GM19438 (cell line): ENCODE measurements around the gene TNS2.
"Not testable (repeated sequence)": the region's sequence is repeated elsewhere in the genome, so short reads cannot be mapped to it uniquely, and the experiment has no call there.

Experiments
- ATAC-seq: cut with Tn5 transposase; IDR thresholded peaks from one replicate; pipeline ENCODE4 v1.9.1; 2021; ENCODE audit warnings: low read depth; ENCODE audit not compliant: unreplicated experiment

TNS2 gene

GRCh38 chr12:53049571-53050318, at the start of gene TNS2:
Gene TNS2, plus strand, starts transcription at chr12:53050065. Its CDS starts 121 bp downstream, at chr12:53050186.
- ATAC-seq: no peak

DNA sequence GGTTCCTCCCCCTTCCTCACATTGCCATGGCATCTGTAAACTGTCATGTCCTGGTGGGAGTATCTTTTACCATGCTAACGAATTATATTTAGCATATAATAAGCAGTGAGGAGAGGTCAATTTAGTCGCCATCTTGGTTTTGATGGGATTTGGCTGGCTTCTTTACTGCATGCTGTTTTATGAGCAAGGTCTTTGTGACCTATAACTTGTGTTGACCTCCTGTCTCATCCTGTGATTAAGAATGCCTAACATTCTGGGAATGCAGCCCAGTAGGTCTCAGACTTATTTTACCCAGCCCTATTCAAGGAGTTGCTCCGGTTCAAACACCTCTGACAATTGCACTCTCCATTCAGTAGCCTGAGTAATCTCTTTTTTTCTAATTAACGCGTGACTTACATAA, 45.7 kb upstream of the TNS2 start:
- no peak for ATAC-seq

- ATAC-seq: no peak
Observed at GRCh38 chr12:53004582-53004981, 45.3 kb upstream of the TNS2 start.

DNA sequence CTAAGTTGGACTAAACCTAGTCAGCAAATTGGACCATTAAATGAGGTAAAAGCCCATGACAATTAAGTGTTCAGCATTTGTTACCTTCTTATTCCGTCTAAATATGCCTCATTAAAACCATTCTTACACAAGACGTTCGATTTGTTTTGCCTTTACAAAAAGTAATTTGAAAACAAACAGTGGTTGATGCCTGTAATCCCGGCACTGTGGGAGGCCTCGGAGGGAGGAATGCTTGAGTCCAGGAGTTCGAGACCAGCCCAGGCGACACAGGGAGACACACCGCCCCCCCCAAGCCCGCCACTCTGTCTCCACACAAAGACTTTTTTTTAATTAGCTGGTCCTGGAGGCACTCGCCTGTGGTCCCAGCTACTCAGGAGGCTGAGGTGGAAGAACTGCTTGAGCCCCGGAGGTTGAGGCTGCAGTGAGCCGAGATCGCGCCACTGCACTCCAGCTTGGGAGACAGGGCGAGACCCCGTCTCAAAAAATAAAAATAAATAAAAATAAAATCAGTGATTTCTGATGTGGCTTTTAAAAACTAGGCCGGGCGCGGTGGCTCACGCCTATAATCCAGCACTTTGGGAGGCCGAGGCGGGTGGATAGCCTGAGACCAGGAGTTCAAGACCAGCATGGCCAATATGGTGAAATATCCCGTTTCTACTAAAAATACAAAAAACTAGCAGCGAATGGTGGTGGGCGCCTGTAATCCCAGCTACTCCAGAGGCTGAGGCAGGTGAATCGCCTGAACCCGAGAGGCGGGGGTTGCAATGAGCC, 44.5 kb upstream of the TNS2 start:
- peak; percentile 4 for ATAC-seq

DNA sequence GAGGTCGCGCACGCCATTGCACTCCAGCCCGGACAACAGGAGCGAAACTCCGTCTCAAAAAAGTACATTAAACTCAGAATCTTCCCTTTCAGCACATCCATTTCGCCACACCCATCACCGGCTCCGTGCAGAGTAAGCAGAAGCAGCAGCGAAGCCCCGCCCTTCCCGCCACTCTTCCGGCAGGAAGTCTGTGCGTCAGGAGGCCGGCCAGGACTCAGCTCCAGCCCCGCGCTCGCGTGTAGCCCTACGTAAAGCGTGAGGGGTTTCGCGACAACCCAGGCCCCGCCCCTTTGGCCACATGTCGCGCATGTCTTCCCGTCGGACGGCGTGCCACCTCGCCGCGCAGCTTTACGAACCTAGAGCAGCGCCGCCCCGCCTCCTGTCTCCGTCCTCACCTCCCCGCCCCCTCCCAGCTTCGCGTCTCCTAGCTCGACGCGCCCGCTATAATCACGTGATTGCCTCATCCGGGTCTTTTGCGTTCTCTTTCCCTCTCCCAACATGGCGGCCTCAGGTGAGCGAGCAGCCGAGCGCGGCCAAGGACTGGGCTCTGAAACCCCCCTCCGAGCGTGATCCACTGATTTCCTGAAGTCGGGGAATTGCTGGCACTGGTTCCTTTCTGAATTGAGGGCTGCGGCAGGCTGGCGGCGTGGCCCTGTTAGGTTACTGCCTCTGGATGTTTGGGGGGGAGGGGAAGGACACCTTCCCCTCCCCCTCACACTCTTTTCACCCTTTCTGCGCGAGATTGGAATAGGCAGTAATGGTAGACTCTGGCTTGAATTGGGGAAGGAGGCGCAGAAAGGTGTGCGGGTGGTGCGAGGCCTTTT, 43.7 kb upstream of the TNS2 start, which contains the start of gene EIF4B:
Gene EIF4B, plus strand, starts transcription at position 471 of the 824 bp plus-strand sequence. Its CDS starts 28 bp downstream, at position 499.
- peak; percentile 91 for ATAC-seq

- no peak for ATAC-seq
Observed at GRCh38 chr12:53006810-53007309, 43.0 kb upstream of the TNS2 start.

DNA sequence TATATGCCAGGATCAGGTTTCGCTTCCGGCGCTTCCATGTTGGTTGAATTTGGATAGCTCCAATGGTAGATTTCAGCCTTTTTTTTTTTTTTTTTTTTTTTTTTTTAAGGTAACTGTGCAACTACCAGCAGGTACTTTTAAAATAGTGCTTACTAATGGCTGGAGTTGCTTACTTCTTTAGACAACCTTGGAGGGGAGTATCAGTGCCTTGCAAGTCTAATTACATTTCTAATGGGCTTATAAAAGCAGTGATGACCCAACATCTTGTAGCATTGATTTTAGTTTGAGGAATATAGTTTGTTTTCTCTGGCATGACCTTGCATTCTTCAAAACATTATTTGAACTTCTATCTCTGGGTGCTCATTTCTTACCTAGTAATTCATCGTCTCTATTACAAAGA, 42.5 kb upstream of the TNS2 start:
- ATAC-seq: no peak

DNA sequence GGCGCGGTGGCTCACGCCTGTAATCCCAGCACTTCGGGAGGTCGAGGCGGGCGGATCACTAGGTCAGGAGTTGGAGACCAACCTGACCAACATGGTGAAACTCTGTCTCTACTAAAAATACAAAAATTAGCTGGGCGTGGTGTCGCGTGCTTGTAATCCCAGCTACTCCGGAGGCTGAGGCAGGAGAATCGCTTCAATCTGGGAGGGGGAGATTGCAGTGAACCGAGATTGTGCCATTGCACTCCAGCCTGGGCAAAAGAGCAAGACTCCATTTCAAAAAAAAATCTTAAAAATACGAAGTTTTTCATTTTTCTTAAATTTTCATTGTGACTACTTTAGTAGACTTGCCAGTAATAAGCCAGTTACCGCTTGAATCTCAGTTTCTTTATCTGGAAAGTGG, 41.1 kb upstream of the TNS2 start:
- not testable (repeated sequence) for ATAC-seq

- ATAC-seq: no peak
Observed at GRCh38 chr12:53010955-53011354, 38.9 kb upstream of the TNS2 start.

- ATAC-seq: no peak
Observed at GRCh38 chr12:53011889-53012288, 38.0 kb upstream of the TNS2 start.

- no peak for ATAC-seq
Observed at GRCh38 chr12:53012928-53013327, 36.9 kb upstream of the TNS2 start.

GRCh38 chr12:53014709-53015108, 35.2 kb upstream of the TNS2 start:
- no peak for ATAC-seq

DNA sequence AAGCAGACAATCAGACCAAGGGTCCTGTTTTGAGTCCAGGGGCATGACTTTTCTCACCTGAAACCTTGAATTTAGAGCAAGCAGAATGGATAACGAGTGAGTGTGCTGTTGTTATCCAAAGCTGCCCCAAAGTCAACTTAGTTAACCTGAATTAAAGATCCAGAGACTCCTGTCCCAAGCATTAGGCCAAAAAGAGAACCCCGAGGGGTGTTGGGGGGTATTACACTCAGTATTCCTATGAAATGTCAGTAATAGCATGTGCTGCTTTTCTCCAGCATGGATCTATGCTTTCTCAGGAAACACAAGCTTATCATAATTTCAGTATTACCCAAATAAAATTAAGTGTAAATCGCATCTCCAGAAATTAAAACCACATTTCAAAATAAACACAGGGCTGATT, 24.6 kb upstream of the TNS2 start:
- no peak for ATAC-seq

- ATAC-seq: not testable (repeated sequence)
Observed at GRCh38 chr12:53027014-53027413, 22.9 kb upstream of the TNS2 start.

DNA sequence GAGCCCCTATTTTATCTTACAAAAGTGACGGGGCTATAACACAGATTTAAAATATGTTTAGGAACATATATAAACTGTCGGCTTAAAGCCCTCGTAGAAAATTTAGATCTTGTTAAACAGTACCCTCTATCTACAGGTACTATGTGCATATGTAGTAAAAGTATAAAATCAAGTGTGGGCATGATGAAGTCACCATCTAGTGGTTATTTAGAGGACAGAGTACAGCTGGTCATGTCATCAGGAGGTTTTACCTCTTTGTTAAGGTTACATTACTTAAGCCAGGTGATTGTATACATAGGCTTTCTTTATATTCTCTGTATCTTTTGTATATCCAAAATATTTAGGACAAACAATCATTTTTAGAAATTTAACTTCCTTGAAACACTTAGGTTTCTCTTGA, 18.2 kb upstream of the TNS2 start:
- no peak for ATAC-seq

- ATAC-seq: not testable (repeated sequence)
Observed at GRCh38 chr12:53033832-53034231, 16.0 kb upstream of the TNS2 start.

GRCh38 chr12:53034459-53034858, 15.4 kb upstream of the TNS2 start:
- no peak for ATAC-seq

GRCh38 chr12:53036802-53037201, 13.1 kb upstream of the TNS2 start:
- no peak for ATAC-seq

DNA sequence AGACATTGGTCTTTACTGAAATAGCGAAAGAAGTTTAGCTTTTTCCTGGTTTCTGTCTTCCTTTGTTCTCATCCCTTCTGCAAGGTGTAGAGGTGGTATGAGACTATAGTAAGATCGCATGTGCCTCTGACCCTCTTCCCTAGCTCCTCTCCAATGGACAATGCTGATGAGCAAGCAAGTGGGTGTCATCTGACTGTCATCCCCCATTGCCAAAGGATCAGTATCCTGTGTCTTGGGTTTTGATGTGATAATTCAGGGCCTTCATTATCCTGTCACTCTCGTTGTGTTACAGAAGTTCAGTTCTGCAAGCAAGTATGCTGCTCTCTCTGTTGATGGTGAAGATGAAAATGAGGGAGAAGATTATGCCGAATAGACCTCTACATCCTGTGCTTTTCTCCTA, 10.0 kb upstream of the TNS2 start:
- no peak for ATAC-seq

- no peak for ATAC-seq
Observed at GRCh38 chr12:53042607-53043454, 7.0 kb upstream of the TNS2 start.
